HepG2 (cell line): ENCODE data around the gene ANKRD34C. TPM values are rescaled to one million over a fixed set of nuclear protein-coding genes. Genes with fewer than 3 reads are reported as not detected.

Experiments
- ATAC-seq: fragments of 200-7000 bp; cut with Tn5 transposase; 3 replicates; pipeline ENCODE4 v1.9.1; 2020; ENCODE audit warnings: mild to moderate bottlenecking, moderate library complexity
- BruUV-seq: library from RNA; stranded (reverse); fragments of 400-500 nt; replicated peaks from 2 replicates; lab custom pipeline; 2021; lab: Mats Ljungman, UMichigan
- CTCF ChIA-PET: fragments of 300-600 bp; formaldehyde crosslinking; extraction: SDS; loops from one replicate; lab custom pipeline; 2021; ENCODE audit warnings: low total read pairs, inconsistent platforms, low intra/inter-chr PET ratio; lab: Yijun Ruan, JAX
- POLR2A ChIA-PET: fragments of 350-600 bp; sonication (Branson Sonifier 250); formaldehyde crosslinking; loops from one replicate; lab custom pipeline; 2020; ENCODE audit warnings: antibody characterized with exemption, inconsistent platforms; lab: Yijun Ruan, JAX
- DNase-seq: peaks from one replicate; pipeline ENCODE4 v3.0.0-alpha.2; 2015; ENCODE audit warnings: low spot score
- FAIRE-seq: peaks from 3 replicates; lab custom pipeline; 2011; peaks lifted over from hg19 to GRCh38; lab: Jason Lieb, UNC
- H2AFZ ChIP-seq: one replicate; pipeline ENCODE4 v1.6.1; 2011; ENCODE audit warnings: low read length, inconsistent platforms
- H3K27ac ChIP-seq: fragments of 300-600 bp; 3 replicates; pipeline ENCODE4 v1.8.0; 2011; ENCODE audit warnings: mixed run types, mild to moderate bottlenecking, mixed read lengths, low read length, inconsistent platforms; ENCODE audit not compliant: insufficient read depth; ENCODE audit errors: extremely low read length
- H3K27me3 ChIP-seq, 2 experiments: fragments of 200-600 bp in 1 of 2; 2 replicates in 1 of 2; 3 replicates in 1 of 2; pipeline versions ENCODE4 v1.6.0 to v1.8.0; 2011; ENCODE audit warnings: low read length in 2 of 2, mild to moderate bottlenecking in 2 of 2, moderate library complexity in 2 of 2, inconsistent platforms in 1 of 2; ENCODE audit not compliant: insufficient read depth in 2 of 2, control insufficient read depth in 1 of 2
- H3K36me3 ChIP-seq, 2 experiments: fragments of 200-600 bp in 1 of 2; replicated peaks in 1 of 2; 2 replicates in 1 of 2; 3 replicates in 1 of 2; pipeline versions ENCODE4 v1.5.1 to v1.8.0; 2011; ENCODE audit warnings: low read length in 2 of 2, inconsistent platforms in 1 of 2; ENCODE audit not compliant: insufficient read depth in 2 of 2, control insufficient read depth in 1 of 2
- H3K4me1 ChIP-seq: 2 replicates; pipeline ENCODE4 v1.5.1; 2012; ENCODE audit warnings: low read length, inconsistent platforms; ENCODE audit not compliant: insufficient read depth
- H3K4me2 ChIP-seq: 2 replicates; pipeline ENCODE4 v1.6.0; 2011; ENCODE audit warnings: low read depth, low read length, inconsistent platforms
- H3K4me3 ChIP-seq, 3 experiments: fragments of 200-600 bp in 1 of 3; sonication (generic), shearing (Covaris generic) in 1 of 3; replicated peaks in 1 of 3; 2 replicates each; pipeline ENCODE4 v1.5.1; 2011 to 2016; ENCODE audit warnings: low read length in 3 of 3, inconsistent platforms in 2 of 3, low read depth in 2 of 3, mild to moderate bottlenecking in 2 of 3, control low read depth in 1 of 3, mixed read lengths in 1 of 3; ENCODE audit not compliant: insufficient read depth in 1 of 3
- H3K79me2 ChIP-seq: one replicate; pipeline ENCODE4 v1.6.1; 2011; ENCODE audit warnings: low read length, inconsistent platforms; ENCODE audit not compliant: insufficient read depth
- H3K9ac ChIP-seq: 2 replicates; pipeline ENCODE4 v1.6.0; 2011; ENCODE audit warnings: mild to moderate bottlenecking, low read depth, low read length, inconsistent platforms; ENCODE audit not compliant: insufficient read depth
- H3K9me3 ChIP-seq: 2 replicates; pipeline ENCODE4 v1.5.1; 2012; ENCODE audit warnings: mild to moderate bottlenecking, low read length
- H4K20me1 ChIP-seq: 2 replicates; pipeline ENCODE4 v1.6.0; 2011; ENCODE audit warnings: inconsistent platforms, mild to moderate bottlenecking, low read length, moderate library complexity; ENCODE audit not compliant: insufficient read depth
- ARNT2 ChIP-seq: sonication (generic); formaldehyde crosslinking; IDR thresholded peaks from 2 replicates; pipeline ENCODE4 v1.8.0; 2022; ENCODE audit warnings: mild to moderate bottlenecking, low read depth, missing genetic modification reagents, moderate library complexity
- BCLAF1 ChIP-seq: fragments of 450-650 bp; IDR thresholded peaks from 2 replicates; pipeline ENCODE4 v1.6.1; 2017; ENCODE audit warnings: mild to moderate bottlenecking
- GATAD1 ChIP-seq: IDR thresholded peaks from 2 replicates; pipeline ENCODE4 v1.6.1; 2016; ENCODE audit warnings: missing genetic modification reagents, missing compliant biosample characterization
- KDM4B ChIP-seq: sonication (generic); formaldehyde crosslinking; IDR thresholded peaks from 2 replicates; pipeline ENCODE4 v1.4.0; 2020; ENCODE audit warnings: missing genetic modification reagents
- MBD4 ChIP-seq: IDR thresholded peaks from 2 replicates; pipeline ENCODE4 v1.6.1; 2012; ENCODE audit warnings: low read length, inconsistent platforms, borderline replicate concordance
- MIXL1 ChIP-seq: IDR thresholded peaks from 2 replicates; pipeline ENCODE4 v1.6.1; 2016
- NCOR1 ChIP-seq: fragments of 200-600 bp; sonication (generic); IDR thresholded peaks from 2 replicates; pipeline ENCODE4 v1.7.0; 2017; ENCODE audit warnings: antibody characterized with exemption, low read length, borderline replicate concordance
- PHF20 ChIP-seq: sonication (generic); formaldehyde crosslinking; IDR thresholded peaks from 2 replicates; pipeline ENCODE4 v1.5.0; 2020; ENCODE audit warnings: mild to moderate bottlenecking, missing genetic modification reagents
- RNF2 ChIP-seq: fragments of 450-650 bp; conservative IDR thresholded peaks from 2 replicates; pipeline ENCODE4 v1.6.1; 2016; ENCODE audit warnings: low read depth
- SP2 ChIP-seq: sonication (generic); formaldehyde crosslinking; IDR thresholded peaks from 2 replicates; pipeline ENCODE4 v1.5.1; 2020; ENCODE audit warnings: mild to moderate bottlenecking, missing genetic modification reagents
- ZNF20 ChIP-seq: sonication (generic); formaldehyde crosslinking; IDR thresholded peaks from 2 replicates; pipeline ENCODE4 v1.4.0; 2020; ENCODE audit warnings: mild to moderate bottlenecking, moderate library complexity, missing genetic modification reagents
- ZNF337 ChIP-seq: sonication (generic); formaldehyde crosslinking; IDR thresholded peaks from 2 replicates; pipeline ENCODE4 v1.5.1; 2020; ENCODE audit warnings: missing genetic modification reagents, low read depth, mild to moderate bottlenecking, borderline replicate concordance
- ZNF33A ChIP-seq: sonication (generic); formaldehyde crosslinking; IDR thresholded peaks from 2 replicates; pipeline ENCODE4 v1.5.1; 2020; ENCODE audit warnings: missing genetic modification reagents, mild to moderate bottlenecking, moderate library complexity, borderline replicate concordance
- ZNF619 ChIP-seq: sonication (generic); formaldehyde crosslinking; IDR thresholded peaks from 2 replicates; pipeline ENCODE4 v1.4.0; 2020; ENCODE audit warnings: mild to moderate bottlenecking, missing genetic modification reagents
- ZNF782 ChIP-seq: sonication (generic); formaldehyde crosslinking; IDR thresholded peaks from 2 replicates; pipeline ENCODE4 v1.4.0; 2020; ENCODE audit warnings: missing genetic modification reagents, mild to moderate bottlenecking, borderline replicate concordance
- ZSCAN31 ChIP-seq: sonication (generic); formaldehyde crosslinking; IDR thresholded peaks from 2 replicates; pipeline ENCODE4 v1.5.0; 2020; ENCODE audit warnings: low read depth, mild to moderate bottlenecking, missing genetic modification reagents
- WGBS: methylation state at CpG from one replicate; pipeline ENCODE4 v1.1.6; 2017; ENCODE audit warnings: low lambda C conversion rate; 5-methylcytosine and 5-hydroxymethylcytosine counted together
- in situ Hi-C: cut with HindIII; loops from 2 replicates; pipeline ENCODE4 v1.10.0; 2017; ENCODE audit warnings: low pct_unique_long_range_greater_than_20kb; ENCODE audit not compliant: extremely low pct_ligation_motif_present
- intact Hi-C: fragments of 100-400 bp; cut with micrococcal nuclease; formaldehyde crosslinking; loops from one replicate; pipeline ENCODE4 v1.10.0; 2022; ENCODE audit not compliant: unreplicated experiment
- polyA plus RNA-seq, 8 experiments: library from polyadenylated mRNA; depleted of rRNA in 3 of 8; stranded (reverse) in 7 of 8; unstranded in 1 of 8; fragments of >200 nt; fragmentation: Illumina TruSeq in 4 of 8; extraction: Trizol in 4 of 8; gene quantifications; 2 replicates each; pipeline versions ENCODE4 v1.2.1 to v1.2.3, GENCODE V29; 2011 to 2016; ENCODE audit warnings: low read depth in 4 of 8, missing spikeins in 1 of 8, mixed read lengths in 1 of 8; ENCODE audit not compliant: insufficient read depth in 1 of 8
- total RNA-seq, 5 experiments: library from RNA; depleted of rRNA; stranded (reverse); fragments of >200 nt; fragmentation: Illumina TruSeq; extraction: Trizol; gene quantifications; 2 replicates each; pipeline ENCODE4 v1.2.3, GENCODE V29; 2016; ENCODE audit warnings: low read depth in 1 of 5
- TF ChIP-seq, protein P1 (sequence below): sonication (generic); formaldehyde crosslinking; IDR thresholded peaks from 2 replicates; pipeline ENCODE4 v1.5.0; 2020; ENCODE audit warnings: missing genetic modification reagents
- TF ChIP-seq, protein P2 (sequence below): sonication (generic); formaldehyde crosslinking; IDR thresholded peaks from 2 replicates; pipeline ENCODE4 v1.8.1; 2023; ENCODE audit warnings: mild to moderate bottlenecking, missing genetic modification reagents

ANKRD34C gene
- total and polyA plus RNA-seq, 2 of the 13 experiments (the other 11 are each of a cell fraction or from before 2014, with no cell fraction given), result not detected

DNA sequence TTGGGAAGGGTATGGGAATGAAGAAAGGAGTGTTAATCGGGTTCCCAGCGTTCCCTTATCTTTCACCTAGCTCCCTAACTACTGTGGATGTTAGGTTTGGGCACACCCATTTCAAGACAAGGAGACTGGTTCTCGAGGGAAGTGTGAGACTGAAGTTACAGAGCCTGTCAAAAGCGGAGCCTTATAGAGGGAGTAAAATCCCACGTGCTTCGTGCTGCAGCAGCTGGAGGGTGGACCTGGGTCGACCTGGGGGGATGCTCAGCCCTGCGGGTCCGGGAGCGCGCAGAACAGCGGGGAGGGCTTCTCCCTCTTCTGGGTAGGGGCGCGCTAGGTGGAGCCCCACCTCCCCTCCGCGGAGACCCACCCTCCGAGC, 28.1 kb downstream of the ANKRD34C start (continued):
- TF ChIP-seq ARNT2 (CRISPR knock-in tag) (0 out of 2 replicates have a peak, but pooled peaks have one; percentile 12), BCLAF1 (no peak), MBD4 (no peak)

DNA sequence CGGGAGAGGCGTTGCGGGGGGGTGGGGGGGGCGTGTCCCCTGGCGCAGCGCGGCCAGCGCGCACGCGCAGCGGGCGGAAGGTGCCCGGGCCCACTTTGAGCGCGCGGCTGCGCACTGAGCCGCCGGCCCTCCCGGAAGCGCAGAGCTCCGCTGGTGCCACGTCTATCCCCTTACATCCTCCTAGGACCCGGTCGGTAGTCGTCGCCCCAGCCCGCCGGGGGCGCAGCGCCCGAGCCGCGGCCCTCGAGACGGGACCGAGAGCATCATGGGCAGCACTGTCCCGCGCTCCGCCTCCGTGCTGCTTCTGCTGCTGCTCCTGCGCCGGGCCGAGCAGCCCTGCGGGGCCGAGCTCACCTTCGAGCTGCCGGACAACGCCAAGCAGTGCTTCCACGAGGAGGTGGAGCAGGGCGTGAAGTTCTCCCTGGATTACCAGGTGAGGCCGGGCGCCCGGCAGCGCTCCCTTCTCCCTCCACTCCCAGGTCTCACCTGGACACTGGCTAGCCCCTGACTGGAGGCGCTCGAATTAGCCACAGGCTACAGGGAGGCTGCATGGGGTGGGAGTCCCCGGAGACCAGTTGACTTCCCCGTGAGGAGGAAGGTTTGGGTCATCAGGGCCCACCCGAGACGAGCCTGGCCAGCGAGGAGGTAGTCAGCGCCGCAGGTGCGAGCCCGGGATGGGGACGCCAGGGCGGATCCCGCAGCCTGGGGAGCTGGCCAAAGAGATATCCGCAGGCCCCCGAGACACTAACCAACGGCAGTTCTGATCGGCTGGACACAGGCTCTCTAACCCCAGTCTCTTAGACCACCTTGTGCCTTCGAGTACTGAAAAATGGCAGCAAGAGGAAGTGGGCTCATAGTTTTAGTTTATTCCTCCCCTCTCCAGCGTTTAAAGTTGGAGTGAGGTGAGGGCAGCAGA, 28.7 kb downstream of the ANKRD34C start, which contains the start of gene TMED3:
Gene TMED3 (plus strand): TSS at position 128 of the 916 bp plus-strand sequence. CDS start 138 bp downstream, at position 266.
- H3K4me1 ChIP-seq, result peaks cover 31% of the 10 kb centered on the region
- BruUV-seq, result no TSS peak
- peak within 1 kb of the TSS; percentile 94 for H2AFZ ChIP-seq
- ChIA-PET POLR2A (interaction anchor here (0.6 to 1.0 kb wide), 3 partner anchors 23 to 748 kb away, joined by 3 to 4 read pairs (median 3); partner anchors contain the start of gene ZFAND6), CTCF (no interaction called here)
- WGBS, result 0% methylated on average over 5 of the region's 76 CpGs
- H3K27me3 ChIP-seq, result no peaks in the 10 kb centered on the region; a peak in 2 of 5 replicates
- H3K4me3 ChIP-seq, result peak within 1 kb of the TSS; percentile 84 to 95 (median 93)
- in situ Hi-C loops, result no loop called here
- H3K9me3 ChIP-seq, result no peaks in the 10 kb centered on the region
- FAIRE-seq (peak; percentile 30), ATAC-seq (peak; percentile 99), DNase-seq (peak; percentile 85)
- peak within 1 kb of the TSS; percentile 71 for H3K27ac ChIP-seq
- H3K9ac ChIP-seq, result peak within 1 kb of the TSS; percentile 83
- H3K36me3 ChIP-seq, result peaks cover 14 to 31% of the 10 kb centered on the region in 2 experiments; a peak in 4 of 5 replicates
- peak within 1 kb of the TSS; percentile 88 for H3K4me2 ChIP-seq
- peaks cover 24% of the 10 kb centered on the region for H3K79me2 ChIP-seq
- no peaks in the 10 kb centered on the region; the same call in 1 of the 2 replicates for H4K20me1 ChIP-seq
- intact Hi-C loops, result loop anchor here (10.0 kb wide), 1 partner anchor 406 kb away; no protein-coding TSS in a partner anchor
- TF ChIP-seq ZNF619 (CRISPR knock-in tag) (0 out of 2 replicates have a peak, but pooled peaks have one; percentile 35), ZSCAN31 (CRISPR knock-in tag) (peak; percentile 83), SP2 (peak; percentile 51; the same call in 1 of the 2 replicates), GATAD1 (CRISPR knock-in tag) (peak; percentile 75), ZNF782 (CRISPR knock-in tag) (peak; percentile 78; the same call in 1 of the 2 replicates), PHF20 (peak; percentile 80), ZNF33A (no peak), MIXL1 (CRISPR knock-in tag) (no peak), KDM4B (0 out of 2 replicates have a peak, but pooled peaks have one; percentile 15), NCOR1 (no peak), RNF2 (peak; percentile 52; the same call in 1 of the 2 replicates), ZNF20 (CRISPR knock-in tag) (no peak), ZNF337 (CRISPR knock-in tag) (peak; percentile 94; the same call in 1 of the 2 replicates)
- TF ChIP-seq, protein P1, sequence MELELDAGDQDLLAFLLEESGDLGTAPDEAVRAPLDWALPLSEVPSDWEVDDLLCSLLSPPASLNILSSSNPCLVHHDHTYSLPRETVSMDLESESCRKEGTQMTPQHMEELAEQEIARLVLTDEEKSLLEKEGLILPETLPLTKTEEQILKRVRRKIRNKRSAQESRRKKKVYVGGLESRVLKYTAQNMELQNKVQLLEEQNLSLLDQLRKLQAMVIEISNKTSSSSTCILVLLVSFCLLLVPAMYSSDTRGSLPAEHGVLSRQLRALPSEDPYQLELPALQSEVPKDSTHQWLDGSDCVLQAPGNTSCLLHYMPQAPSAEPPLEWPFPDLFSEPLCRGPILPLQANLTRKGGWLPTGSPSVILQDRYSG (CRISPR knock-in tag), result 0 out of 2 replicates have a peak, but pooled peaks have one; percentile 74
- TF ChIP-seq, protein P2, sequence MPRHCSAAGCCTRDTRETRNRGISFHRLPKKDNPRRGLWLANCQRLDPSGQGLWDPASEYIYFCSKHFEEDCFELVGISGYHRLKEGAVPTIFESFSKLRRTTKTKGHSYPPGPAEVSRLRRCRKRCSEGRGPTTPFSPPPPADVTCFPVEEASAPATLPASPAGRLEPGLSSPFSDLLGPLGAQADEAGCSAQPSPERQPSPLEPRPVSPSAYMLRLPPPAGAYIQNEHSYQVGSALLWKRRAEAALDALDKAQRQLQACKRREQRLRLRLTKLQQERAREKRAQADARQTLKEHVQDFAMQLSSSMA (CRISPR knock-in tag), result no peak
